Right lung (tissue), 10 donors: Measurements from ENCODE around the gene FAU. TPM values are rescaled to one million over a fixed set of nuclear protein-coding genes. Genes with fewer than 3 reads are reported as not detected.
A peak's percentile ranks its signal among the peaks of the same experiment; 100 is the strongest.
"Not testable (repeated sequence)": the region's sequence is repeated elsewhere in the genome, so short reads cannot be mapped to it uniquely, and the experiment has no call there.

Experiments
- DNase-seq, 2 donors: peaks; one replicate each; pipeline ENCODE4 v3.0.0-alpha.2; 2013
- long read RNA-seq, 8 donors: transcript quantifications; one replicate each; lab custom pipeline, GENCODE V29; 2026
- polyA plus RNA-seq, 5 donors: library from polyadenylated mRNA; unstranded; fragments of 120-200 nt; gene quantifications; one replicate each; pipeline versions ENCODE4 v1.2.1 to v1.2.3, GENCODE V29; 2013; ENCODE audit warnings: inconsistent platforms in 1 of 5, low replicate concordance in 1 of 5; ENCODE audit not compliant: insufficient read length in 5 of 5, insufficient read depth in 1 of 5

FAU gene
- 1,000 to 10,000 TPM in 1 of 5 donors, 100 to 1,000 TPM in 4; 725 to 1,079 (median 855) TPM for polyA plus RNA-seq
- long read RNA-seq, donor 1, transcript FAU-209 (4 exons, 697 nt): minor isoform, 126 of 1,544 reads
- long read RNA-seq, donor 1, transcript FAU-208 (1 exons, 1,484 nt): minor isoform, 59 of 1,544 reads
- long read RNA-seq, donor 1, transcript FAU-207 (5 exons, 847 nt): major isoform, 1,088 of 1,544 reads
- long read RNA-seq, donor 1, transcript FAU-202 (3 exons, 533 nt): minor isoform, 18 of 1,544 reads
- long read RNA-seq, donor 1, partial matches to known transcripts: 166 of 1,544 reads
- long read RNA-seq, donor 1, other reads (novel, unspliced or antisense): 87 of 1,544 reads
- long read RNA-seq, donor 2, transcript FAU-209 (4 exons, 697 nt): minor isoform, 41 of 651 reads
- long read RNA-seq, donor 2, transcript FAU-207 (5 exons, 847 nt): major isoform, 505 of 651 reads
- long read RNA-seq, donor 2, transcript FAU-202 (3 exons, 533 nt): minor isoform, 7 of 651 reads
- long read RNA-seq, donor 2, transcript FAU-208 (1 exons, 1,484 nt): minor isoform, 10 of 651 reads
- long read RNA-seq, donor 2, partial matches to known transcripts: 43 of 651 reads
- long read RNA-seq, donor 2, other reads (novel, unspliced or antisense): 43 of 651 reads
- long read RNA-seq, donor 3, transcript FAU-202 (3 exons, 533 nt): minor isoform, 7 of 906 reads
- long read RNA-seq, donor 3, transcript FAU-208 (1 exons, 1,484 nt): minor isoform, 31 of 906 reads
- long read RNA-seq, donor 3, transcript FAU-209 (4 exons, 697 nt): minor isoform, 58 of 906 reads
- long read RNA-seq, donor 3, transcript FAU-207 (5 exons, 847 nt): major isoform, 608 of 906 reads
- long read RNA-seq, donor 3, partial matches to known transcripts: 139 of 906 reads
- long read RNA-seq, donor 3, other reads (novel, unspliced or antisense): 61 of 906 reads
- long read RNA-seq, donor 4, transcript FAU-209 (4 exons, 697 nt): minor isoform, 60 of 744 reads
- long read RNA-seq, donor 4, transcript FAU-207 (5 exons, 847 nt): major isoform, 523 of 744 reads
- long read RNA-seq, donor 4, transcript FAU-208 (1 exons, 1,484 nt): minor isoform, 22 of 744 reads
- long read RNA-seq, donor 4, transcript FAU-202 (3 exons, 533 nt): minor isoform, 10 of 744 reads
- long read RNA-seq, donor 4, partial matches to known transcripts: 89 of 744 reads
- long read RNA-seq, donor 4, other reads (novel, unspliced or antisense): 39 of 744 reads
- long read RNA-seq, donor 5, transcript FAU-209 (4 exons, 697 nt): minor isoform, 60 of 1,514 reads
- long read RNA-seq, donor 5, transcript FAU-202 (3 exons, 533 nt): minor isoform, 23 of 1,514 reads
- long read RNA-seq, donor 5, transcript FAU-207 (5 exons, 847 nt): major isoform, 1,164 of 1,514 reads
- long read RNA-seq, donor 5, transcript FAU-208 (1 exons, 1,484 nt): minor isoform, 35 of 1,514 reads
- long read RNA-seq, donor 5, partial matches to known transcripts: 94 of 1,514 reads
- long read RNA-seq, donor 5, other reads (novel, unspliced or antisense): 137 of 1,514 reads
- long read RNA-seq, donor 6, transcript FAU-202 (3 exons, 533 nt): minor isoform, 7 of 1,362 reads
- long read RNA-seq, donor 6, transcript FAU-209 (4 exons, 697 nt): minor isoform, 45 of 1,362 reads
- long read RNA-seq, donor 6, transcript FAU-208 (1 exons, 1,484 nt): minor isoform, 23 of 1,362 reads
- long read RNA-seq, donor 6, transcript FAU-207 (5 exons, 847 nt): major isoform, 1,110 of 1,362 reads
- long read RNA-seq, donor 6, partial matches to known transcripts: 84 of 1,362 reads
- long read RNA-seq, donor 6, other reads (novel, unspliced or antisense): 92 of 1,362 reads
- long read RNA-seq, donor 7, transcript FAU-209 (4 exons, 697 nt): minor isoform, 35 of 425 reads
- long read RNA-seq, donor 7, transcript FAU-208 (1 exons, 1,484 nt): minor isoform, 15 of 425 reads
- long read RNA-seq, donor 7, transcript FAU-207 (5 exons, 847 nt): major isoform, 317 of 425 reads
- long read RNA-seq, donor 7, partial matches to known transcripts: 23 of 425 reads
- long read RNA-seq, donor 7, other reads (novel, unspliced or antisense): 30 of 425 reads
- long read RNA-seq, donor 8, transcript FAU-207 (5 exons, 847 nt): major isoform, 361 of 491 reads
- long read RNA-seq, donor 8, transcript FAU-208 (1 exons, 1,484 nt): minor isoform, 19 of 491 reads
- long read RNA-seq, donor 8, transcript FAU-209 (4 exons, 697 nt): minor isoform, 32 of 491 reads
- long read RNA-seq, donor 8, partial matches to known transcripts: 44 of 491 reads
- long read RNA-seq, donor 8, other reads (novel, unspliced or antisense): 31 of 491 reads

- peak; percentile 95 to 96 for DNase-seq
These were observed at the start of gene FAU, which contains the start of gene MRPL49 for GRCh38 chr11:65121865-65122696. Gene FAU (minus strand): TSS chr11:65122134. CDS start chr11:65121813, 321 bp downstream. Gene MRPL49 (plus strand): TSS chr11:65122321. CDS start chr11:65122347, 26 bp downstream.

GRCh38 chr11:65170058-65170534, 48.2 kb upstream of the FAU start, which contains the start of gene SPDYC:
Gene SPDYC (plus strand): TSS chr11:65170233. CDS start chr11:65171358, 1,125 bp downstream.
- no peak for DNase-seq

GRCh38 chr11:65169164-65169641, 47.3 kb upstream of the FAU start:
- no peak for DNase-seq

GRCh38 chr11:65167656-65168055, 45.7 kb upstream of the FAU start:
- no peak for DNase-seq

GRCh38 chr11:65166893-65167292, 45.0 kb upstream of the FAU start:
- DNase-seq: no peak

GRCh38 chr11:65165410-65166317, 43.7 kb upstream of the FAU start:
- DNase-seq: peak in 1 of 2 donors; percentile 66

GRCh38 chr11:65163684-65164083, 41.8 kb upstream of the FAU start:
- DNase-seq: no peak

GRCh38 chr11:65160643-65161042, 38.7 kb upstream of the FAU start:
- no peak for DNase-seq

- no peak for DNase-seq
These were observed 37.1 kb upstream of the FAU start for GRCh38 chr11:65159012-65159411.

- no peak for DNase-seq
These were observed 35.4 kb upstream of the FAU start for GRCh38 chr11:65157336-65157735.

GRCh38 chr11:65156926-65157325, 35.0 kb upstream of the FAU start:
- no peak for DNase-seq

- no peak for DNase-seq
These were observed 34.3 kb upstream of the FAU start for GRCh38 chr11:65156256-65156655.

GRCh38 chr11:65152122-65152521, 30.2 kb upstream of the FAU start:
- DNase-seq: no peak

- DNase-seq: no peak
These were observed 29.5 kb upstream of the FAU start for GRCh38 chr11:65151331-65151899.

- peak; percentile 17 to 24 for DNase-seq
These were observed 28.8 kb upstream of the FAU start for GRCh38 chr11:65150509-65151299.

- DNase-seq: not testable (repeated sequence)
These were observed 28.2 kb upstream of the FAU start for GRCh38 chr11:65150131-65150508.
